Measurements from ENCODE around the gene ASCC1.

Gene ASCC1

DNA sequence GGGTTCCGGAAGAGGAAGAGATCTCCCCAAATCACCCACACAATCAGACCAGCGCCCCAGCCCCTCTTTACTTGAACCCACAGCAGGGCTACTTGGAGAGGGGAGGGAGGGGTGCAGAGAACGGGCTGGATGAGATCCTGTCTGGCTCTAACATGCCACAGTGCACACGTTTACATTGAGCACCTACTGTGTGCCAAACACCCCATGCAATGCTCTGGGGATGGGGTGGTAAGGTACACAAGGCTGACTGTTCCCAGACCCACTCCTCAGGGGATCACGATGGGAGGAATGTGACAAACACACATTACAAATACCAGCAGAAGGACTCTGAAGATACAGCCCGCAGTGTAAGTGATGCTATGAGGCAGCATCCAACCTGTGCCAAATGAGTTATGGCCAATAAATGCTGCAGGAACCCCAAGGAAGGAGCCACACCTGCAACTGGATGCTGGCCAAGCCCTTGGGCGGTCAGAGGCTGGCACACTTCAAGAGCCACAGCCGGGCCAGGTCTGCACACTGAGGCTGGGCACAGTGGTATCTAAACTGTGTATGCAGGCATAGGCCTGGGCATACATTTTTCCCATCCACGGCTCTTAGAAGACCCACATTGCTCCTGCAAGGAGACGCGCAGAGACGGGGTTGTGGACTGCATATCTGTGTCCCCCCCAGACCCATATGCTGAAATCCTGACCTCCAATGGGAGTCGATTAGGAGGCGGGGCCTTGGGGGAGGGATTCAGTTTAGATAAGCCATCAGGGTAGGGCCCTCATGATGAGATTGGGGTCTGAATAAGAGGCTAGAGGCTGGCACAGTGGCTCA, 134.1 kb downstream of the ASCC1 start:
- peak; percentile 14 for DNase-seq (ENCODE audit: low spot score)

GRCh38 chr10:72081210-72081609, 134.9 kb downstream of the ASCC1 start:
- peak; percentile 7 for DNase-seq (ENCODE audit: low spot score)

DNA sequence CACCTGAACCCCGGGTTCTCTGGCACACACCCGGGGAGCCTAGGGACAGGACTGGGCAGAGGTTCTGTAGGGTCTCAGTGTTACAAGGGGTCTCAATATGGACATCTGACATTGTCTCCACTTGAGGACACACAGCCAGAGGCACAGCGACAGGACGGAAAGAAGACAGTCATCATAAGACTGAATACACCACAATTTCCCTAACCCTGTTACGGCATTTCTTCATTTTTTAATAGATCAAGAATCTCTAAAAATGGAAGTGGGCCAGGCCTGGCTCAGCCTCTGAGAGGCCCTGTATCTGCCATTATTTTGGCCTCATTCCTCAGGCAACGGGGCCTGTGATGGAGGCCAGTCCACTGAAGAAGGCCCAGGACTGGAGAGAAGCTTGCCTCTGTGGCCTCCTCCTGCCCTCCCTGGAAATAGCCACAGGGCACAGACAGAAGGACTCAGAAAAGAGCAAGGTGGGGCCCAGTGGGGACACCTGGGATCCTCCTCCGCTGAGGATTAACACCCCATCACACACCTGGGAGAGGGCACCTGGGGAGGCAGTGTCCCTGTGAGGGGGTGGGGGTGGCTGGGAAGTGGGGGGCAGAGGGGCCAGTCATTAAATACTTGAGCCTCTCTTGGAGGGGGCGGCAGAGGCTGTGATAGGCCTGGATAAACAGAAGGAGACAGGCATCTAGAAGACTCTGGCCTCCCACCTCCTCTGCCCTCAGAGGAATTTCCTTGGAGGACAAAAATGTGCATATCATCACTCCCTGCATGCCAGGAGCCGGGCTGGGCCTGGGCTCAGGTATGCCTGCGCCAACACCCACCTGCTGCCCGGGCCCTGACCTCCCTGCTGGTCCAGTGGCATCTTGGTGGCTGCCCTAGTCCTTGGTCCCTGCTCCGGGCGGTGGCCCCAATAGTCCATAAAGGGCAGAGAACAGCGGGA, 135.8 kb downstream of the ASCC1 start:
- peak; percentile 14 for DNase-seq (ENCODE audit: low spot score)

- DNase-seq (ENCODE audit: low spot score) = peak; percentile 11
Measured at GRCh38 chr10:72079356-72079755, 136.7 kb downstream of the ASCC1 start.

- no peak for DNase-seq (ENCODE audit: low spot score)
Measured at GRCh38 chr10:72077275-72077990, 138.6 kb downstream of the ASCC1 start.

DNA sequence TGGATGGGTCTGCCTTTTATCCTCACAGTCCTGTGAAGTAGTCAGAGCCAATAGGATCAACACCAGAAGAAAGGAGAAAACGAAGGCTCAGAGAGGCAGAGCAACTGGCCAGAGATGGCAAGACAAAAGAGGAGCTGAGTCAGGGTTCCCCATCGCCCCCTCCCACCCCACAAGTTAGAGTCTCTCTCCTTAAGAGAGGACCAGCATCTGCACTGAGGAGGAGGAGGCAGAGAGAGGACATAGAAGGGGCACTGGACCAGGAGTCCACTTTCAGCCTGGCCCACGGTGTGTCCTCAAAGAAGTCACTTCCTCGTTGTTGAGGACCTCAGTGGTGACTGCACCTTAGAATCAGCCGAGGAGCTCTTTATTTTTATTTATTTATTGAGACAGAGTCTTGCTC, 139.3 kb downstream of the ASCC1 start:
- no peak for DNase-seq (ENCODE audit: low spot score)

- no peak for DNase-seq (ENCODE audit: low spot score)
Measured at GRCh38 chr10:72075376-72076115, 140.5 kb downstream of the ASCC1 start.

DNA sequence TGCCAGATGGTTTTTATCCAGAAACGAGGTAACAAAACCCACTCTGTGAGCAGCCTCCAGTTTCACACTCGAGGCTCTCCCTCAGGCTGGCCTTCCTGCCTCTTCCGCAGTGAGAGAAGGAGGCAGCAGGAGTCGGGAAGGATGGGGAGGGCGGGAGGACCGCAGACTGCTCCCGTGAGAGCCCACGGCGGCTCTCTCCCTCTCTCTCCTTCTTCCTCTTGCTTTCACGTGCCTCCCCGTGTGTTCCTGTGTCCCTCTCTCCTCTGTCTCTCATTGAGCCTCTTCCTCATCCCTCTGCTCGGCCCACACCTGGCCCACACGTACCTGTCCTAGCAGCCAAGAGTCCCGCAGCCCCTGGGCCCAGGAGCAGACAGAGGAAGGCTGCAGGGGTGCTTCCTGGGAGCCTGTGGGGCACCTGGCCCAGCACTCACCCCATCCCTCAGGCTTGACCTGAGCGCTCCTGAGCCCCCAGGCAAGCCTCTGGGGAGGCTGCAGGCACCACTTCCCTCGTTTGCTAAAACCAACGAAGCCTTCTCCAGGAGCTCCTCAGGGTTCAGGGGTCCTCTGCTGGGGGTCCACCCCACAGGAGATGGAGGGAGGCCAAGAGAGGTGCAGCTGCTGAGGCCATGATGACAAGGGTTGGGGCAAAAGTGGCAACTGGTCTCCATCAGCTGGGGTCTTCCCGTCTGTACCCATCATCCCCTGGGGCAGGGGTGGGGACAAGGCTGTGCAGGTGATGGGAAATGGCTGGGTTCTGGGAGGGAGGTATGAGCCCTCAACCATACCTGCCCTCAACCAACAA, 141.3 kb downstream of the ASCC1 start:
- no peak for DNase-seq (ENCODE audit: low spot score)

DNA sequence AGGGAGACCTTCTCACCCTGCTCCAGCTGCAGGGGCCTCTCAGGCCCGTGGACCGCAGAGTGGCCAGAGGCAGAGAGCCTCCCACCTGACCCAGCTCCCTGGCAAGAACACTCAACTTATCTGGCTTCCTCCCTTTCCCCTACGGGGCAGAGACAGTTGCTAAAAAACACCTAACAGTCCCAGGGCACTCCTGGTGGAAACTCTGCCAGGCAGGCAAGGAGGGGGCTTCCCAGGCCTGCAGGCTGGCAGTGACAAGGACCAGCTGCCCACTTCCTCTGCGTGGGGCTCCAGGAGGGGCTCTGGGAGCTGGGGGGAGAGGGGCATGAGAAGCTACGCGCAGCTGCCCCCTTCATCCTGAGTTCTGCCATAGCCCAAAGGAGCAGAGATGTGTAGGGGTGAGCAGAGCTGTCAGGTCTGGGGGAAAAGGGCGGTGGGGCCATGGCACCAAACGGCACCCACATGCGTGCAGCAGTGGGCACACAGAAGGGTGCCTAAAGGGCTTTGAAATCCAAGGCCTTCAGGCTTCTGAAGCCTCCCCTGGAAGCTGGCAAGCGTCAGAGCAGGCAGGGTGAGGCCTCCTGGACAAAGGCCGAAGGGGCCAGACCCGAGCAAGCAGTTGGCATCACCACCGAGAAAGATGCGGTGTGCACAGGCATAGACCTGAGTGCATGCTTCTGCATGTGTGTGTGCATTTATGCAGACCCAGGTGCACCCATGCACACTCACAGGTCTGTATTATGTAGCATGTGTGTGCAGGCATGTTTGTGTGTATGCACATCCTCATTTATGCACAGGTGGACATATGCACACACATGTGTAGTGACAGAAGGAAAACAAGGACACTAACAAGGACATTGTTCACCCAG, 142.1 kb downstream of the ASCC1 start:
- no peak for DNase-seq (ENCODE audit: low spot score)

DNA sequence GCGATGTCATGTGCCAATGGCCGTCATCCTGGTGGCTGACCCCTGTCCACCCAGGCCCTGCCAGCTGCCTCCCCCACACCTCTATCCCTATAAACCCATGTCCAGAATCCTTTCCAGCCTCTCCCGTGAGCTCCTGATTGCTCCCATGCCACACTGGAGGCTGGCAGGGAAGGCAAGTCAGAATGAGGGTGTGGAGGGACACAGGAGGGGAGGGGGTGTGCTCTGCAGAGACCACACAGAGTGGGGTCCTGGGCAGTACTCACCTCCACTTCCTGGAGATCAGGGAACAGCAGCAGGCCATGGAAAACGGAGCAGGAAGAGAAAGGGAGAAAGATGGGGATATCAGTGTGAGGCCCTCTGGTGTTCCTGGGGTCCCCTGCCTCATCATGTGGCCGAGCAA, 143.4 kb downstream of the ASCC1 start:
- DNase-seq (ENCODE audit: low spot score) = no peak

DNA sequence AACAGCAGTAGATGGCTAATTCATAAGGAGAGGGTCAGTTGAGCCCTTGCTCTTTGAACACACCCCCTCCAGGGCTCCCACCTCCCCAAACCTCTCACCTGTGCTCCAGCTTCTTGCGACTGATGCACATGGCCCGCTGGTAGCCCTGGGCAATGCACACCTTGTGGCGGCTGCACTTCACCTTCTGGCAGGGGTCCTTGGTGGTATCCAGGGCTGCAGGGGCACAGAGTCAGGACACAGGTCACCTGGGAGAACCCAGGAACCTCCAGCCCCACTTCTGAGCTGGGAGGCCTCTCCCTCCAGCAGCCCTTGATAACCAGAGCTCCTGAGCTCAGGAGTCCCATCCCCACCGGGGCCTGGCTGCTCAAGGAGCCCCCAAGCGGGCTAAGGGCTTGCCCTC, 144.0 kb downstream of the ASCC1 start:
- DNase-seq (ENCODE audit: low spot score) = no peak

DNA sequence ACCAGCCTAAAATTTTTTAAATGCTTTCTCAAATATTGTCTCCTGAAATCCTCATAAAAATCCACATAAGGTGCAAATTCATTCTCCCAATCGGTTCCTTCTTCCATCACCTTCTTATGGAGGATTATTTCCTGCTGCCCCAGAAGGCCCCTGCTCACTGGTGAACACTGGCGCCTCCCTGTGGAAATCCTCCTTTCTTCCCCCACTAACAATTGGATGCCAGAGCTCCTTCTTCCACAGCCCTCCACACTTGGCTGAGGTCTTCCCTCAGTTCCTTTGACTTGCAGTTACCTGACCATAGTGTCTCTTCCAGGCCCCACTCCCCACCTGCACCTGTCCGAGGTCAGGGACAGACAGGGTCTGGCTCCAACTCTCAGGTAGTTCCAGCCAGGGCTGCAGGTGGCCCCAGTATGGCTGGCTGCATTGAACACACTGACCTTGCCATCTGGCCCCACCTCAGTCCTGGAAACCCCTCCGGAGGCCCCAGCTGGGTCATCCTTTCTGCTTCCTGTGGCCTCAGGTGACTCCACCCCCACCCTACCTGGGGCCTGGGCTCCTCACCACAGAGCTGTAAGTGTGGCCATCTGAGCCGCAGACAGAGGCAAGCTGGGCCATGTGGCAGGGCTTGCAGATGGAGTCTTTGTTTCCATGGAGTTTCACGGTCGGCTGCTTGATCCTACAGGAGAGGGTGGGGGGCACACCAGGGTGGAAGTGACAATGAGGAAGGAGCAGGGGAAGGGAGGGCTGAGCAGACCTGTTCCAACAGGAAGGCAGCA, 146.1 kb downstream of the ASCC1 start:
- no peak for DNase-seq (ENCODE audit: low spot score)

- no peak for DNase-seq (ENCODE audit: low spot score)
Measured at GRCh38 chr10:72068901-72069446, 147.1 kb downstream of the ASCC1 start.

GRCh38 chr10:72068126-72068765, 147.8 kb downstream of the ASCC1 start:
- no peak for DNase-seq (ENCODE audit: low spot score)

DNA sequence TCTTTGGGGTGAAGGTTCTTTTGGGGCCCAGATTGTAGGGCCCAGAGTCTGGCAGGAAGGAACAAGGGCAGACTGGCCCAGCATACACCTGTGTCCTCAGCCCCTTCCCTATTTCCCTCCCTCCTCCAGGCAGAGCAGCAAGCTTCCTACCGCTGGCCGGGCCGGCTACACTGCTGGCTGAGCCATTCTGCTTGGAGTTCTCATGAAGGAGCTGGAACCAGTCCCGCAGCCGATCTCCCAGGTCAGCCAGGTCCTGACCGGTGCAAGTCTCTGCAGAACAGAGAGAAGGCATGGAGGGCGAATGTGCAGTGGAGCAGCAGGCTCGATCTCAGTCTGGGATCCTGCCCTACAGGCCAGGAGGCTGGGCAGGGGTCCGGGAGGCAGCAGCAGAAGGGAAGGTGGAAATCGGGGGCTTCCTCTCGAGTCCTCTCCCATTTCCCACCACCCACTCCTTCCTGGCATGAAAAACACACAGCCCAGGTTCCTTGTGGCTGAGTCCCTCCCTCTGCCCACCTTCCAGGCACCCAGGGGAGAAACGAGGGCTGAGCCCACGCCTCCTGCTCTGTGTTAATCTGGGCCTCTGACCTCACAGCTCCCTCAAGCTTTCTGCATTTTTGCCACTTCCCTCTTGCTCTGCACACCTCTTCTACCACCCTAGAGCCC, 148.5 kb downstream of the ASCC1 start:
- DNase-seq (ENCODE audit: low spot score) = no peak

DNA sequence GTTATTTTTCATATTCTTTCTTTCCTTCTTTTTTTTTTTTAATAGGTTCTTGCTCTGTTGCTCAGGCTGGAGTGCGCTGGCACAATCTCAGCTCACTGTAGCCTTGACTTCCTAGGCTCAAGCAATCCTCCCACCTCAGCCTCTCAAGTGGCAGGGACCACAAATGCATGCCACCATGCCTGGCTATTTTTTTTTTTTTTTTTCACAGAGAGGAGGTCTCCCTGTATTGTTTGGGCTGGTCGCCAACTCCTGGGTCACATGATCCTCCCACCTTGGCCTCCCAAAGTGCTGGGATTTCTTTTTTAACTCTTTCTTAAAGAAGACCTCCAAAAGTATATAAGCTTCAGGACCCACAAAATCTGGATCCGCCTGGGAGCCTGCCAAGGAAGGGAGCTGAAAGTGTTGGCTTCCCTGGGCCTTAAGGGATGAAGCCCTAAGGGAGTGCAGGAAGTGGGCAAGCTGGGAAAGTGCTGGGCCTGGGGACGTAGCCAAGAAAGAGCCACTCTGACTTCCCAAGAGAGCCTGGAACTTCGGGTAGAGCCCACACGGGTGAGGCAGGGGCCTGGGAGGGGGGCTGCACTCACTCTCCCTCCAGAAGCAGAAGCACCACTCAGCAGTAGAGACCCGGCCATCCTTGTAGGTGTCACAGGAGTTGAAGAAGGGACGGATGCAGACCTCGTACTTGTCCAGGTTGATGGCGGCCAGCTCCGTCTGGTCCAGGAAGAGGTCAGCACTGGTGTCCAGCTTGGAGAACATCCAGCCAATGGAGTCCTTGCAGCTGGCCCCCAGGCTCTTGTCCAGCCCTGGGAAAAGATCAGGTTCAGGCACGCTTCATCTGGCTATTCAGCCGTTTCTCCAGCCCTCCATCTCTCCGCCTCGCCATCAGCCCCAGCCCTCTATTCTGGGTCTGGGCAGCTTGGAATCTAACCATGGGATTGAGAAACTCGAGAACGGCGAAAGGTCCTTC, 149.5 kb downstream of the ASCC1 start:
- no peak for DNase-seq (ENCODE audit: low spot score)
